Measurements from ENCODE around the gene NEURL3. TPM values are rescaled to one million over a fixed set of nuclear protein-coding genes. Genes with fewer than 3 reads are reported as not detected.

Gene NEURL3
- total RNA-seq, 1 donor, result not detected

GRCh38 chr2:96523659-96524481 is 18.7 kb upstream of the NEURL3 start:
- no peak overlapping the region for H3K27ac ChIP-seq (ENCODE audit: low read depth, low read length)
- peaks cover 16% of the 10 kb centered on the region for H3K27me3 ChIP-seq (ENCODE audit: insufficient read depth, low read length)
- peak; percentile 31 for DNase-seq (ENCODE audit: insufficient read length, low spot score, missing footprints)
- H3K9me3 ChIP-seq (ENCODE audit: low read depth, low read length), result no peaks in the 10 kb centered on the region
- H3K4me2 ChIP-seq (ENCODE audit: insufficient read depth, low read length), result peak overlapping the region; percentile 22
- TF ChIP-seq, protein P1, sequence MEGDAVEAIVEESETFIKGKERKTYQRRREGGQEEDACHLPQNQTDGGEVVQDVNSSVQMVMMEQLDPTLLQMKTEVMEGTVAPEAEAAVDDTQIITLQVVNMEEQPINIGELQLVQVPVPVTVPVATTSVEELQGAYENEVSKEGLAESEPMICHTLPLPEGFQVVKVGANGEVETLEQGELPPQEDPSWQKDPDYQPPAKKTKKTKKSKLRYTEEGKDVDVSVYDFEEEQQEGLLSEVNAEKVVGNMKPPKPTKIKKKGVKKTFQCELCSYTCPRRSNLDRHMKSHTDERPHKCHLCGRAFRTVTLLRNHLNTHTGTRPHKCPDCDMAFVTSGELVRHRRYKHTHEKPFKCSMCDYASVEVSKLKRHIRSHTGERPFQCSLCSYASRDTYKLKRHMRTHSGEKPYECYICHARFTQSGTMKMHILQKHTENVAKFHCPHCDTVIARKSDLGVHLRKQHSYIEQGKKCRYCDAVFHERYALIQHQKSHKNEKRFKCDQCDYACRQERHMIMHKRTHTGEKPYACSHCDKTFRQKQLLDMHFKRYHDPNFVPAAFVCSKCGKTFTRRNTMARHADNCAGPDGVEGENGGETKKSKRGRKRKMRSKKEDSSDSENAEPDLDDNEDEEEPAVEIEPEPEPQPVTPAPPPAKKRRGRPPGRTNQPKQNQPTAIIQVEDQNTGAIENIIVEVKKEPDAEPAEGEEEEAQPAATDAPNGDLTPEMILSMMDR (IDR thresholded peaks at IDR 0.05; ENCODE audit: extremely low read depth, low read depth, low read length), result no peak
- no peak overlapping the region for H2AFZ ChIP-seq (ENCODE audit: low read length)
- no peaks in the 10 kb centered on the region for H3K79me2 ChIP-seq (ENCODE audit: insufficient read depth, low read length)
- H3K36me3 ChIP-seq (ENCODE audit: insufficient read depth, low read length), result no peaks in the 10 kb centered on the region
- H3K4me1 ChIP-seq (ENCODE audit: insufficient read depth, low read length), result peaks cover 21% of the 10 kb centered on the region
- no peaks in the 10 kb centered on the region for H4K20me1 ChIP-seq (ENCODE audit: insufficient read depth, low read length)
- no peak overlapping the region for H3K4me3 ChIP-seq (ENCODE audit: insufficient read depth, low read length)

- Histone ChIP-seq H3K4me2 (ENCODE audit: insufficient read depth, low read length) (no peak overlapping the region), H4K20me1 (ENCODE audit: insufficient read depth, low read length) (no peaks in the 10 kb centered on the region), H3K9me3 (ENCODE audit: low read depth, low read length) (no peaks in the 10 kb centered on the region), H3K36me3 (ENCODE audit: insufficient read depth, low read length) (no peaks in the 10 kb centered on the region), H3K27me3 (ENCODE audit: insufficient read depth, low read length) (peaks cover 16% of the 10 kb centered on the region), H3K27ac (ENCODE audit: low read depth, low read length) (no peak overlapping the region), H2AFZ (ENCODE audit: low read length) (no peak overlapping the region), H3K4me1 (ENCODE audit: insufficient read depth, low read length) (peaks cover 9% of the 10 kb centered on the region), H3K4me3 (ENCODE audit: insufficient read depth, low read length) (no peak overlapping the region), H3K79me2 (ENCODE audit: insufficient read depth, low read length) (no peaks in the 10 kb centered on the region)
- TF ChIP-seq, protein P1 (IDR thresholded peaks at IDR 0.05; ENCODE audit: extremely low read depth, low read depth, low read length), result no peak
- DNase-seq (ENCODE audit: insufficient read length, low spot score, missing footprints), result no peak
Measured at GRCh38 chr2:96522304-96523203, 17.4 kb upstream of the NEURL3 start.

- H3K4me2 ChIP-seq (ENCODE audit: insufficient read depth, low read length), result no peak overlapping the region
- no peak overlapping the region for H3K27ac ChIP-seq (ENCODE audit: low read depth, low read length)
- no peaks in the 10 kb centered on the region for H4K20me1 ChIP-seq (ENCODE audit: insufficient read depth, low read length)
- H2AFZ ChIP-seq (ENCODE audit: low read length), result no peak overlapping the region
- H3K4me1 ChIP-seq (ENCODE audit: insufficient read depth, low read length), result peaks cover 5% of the 10 kb centered on the region
- no peak for DNase-seq (ENCODE audit: insufficient read length, low spot score, missing footprints)
- H3K9me3 ChIP-seq (ENCODE audit: low read depth, low read length), result no peaks in the 10 kb centered on the region
- no peaks in the 10 kb centered on the region for H3K79me2 ChIP-seq (ENCODE audit: insufficient read depth, low read length)
- no peak overlapping the region for H3K4me3 ChIP-seq (ENCODE audit: insufficient read depth, low read length)
- H3K36me3 ChIP-seq (ENCODE audit: insufficient read depth, low read length), result no peaks in the 10 kb centered on the region
- TF ChIP-seq, protein P1 (IDR thresholded peaks at IDR 0.05; ENCODE audit: extremely low read depth, low read depth, low read length), result no peak
- H3K27me3 ChIP-seq (ENCODE audit: insufficient read depth, low read length), result peaks cover 12% of the 10 kb centered on the region
Measured at GRCh38 chr2:96521219-96521618, 16.1 kb upstream of the NEURL3 start.

GRCh38 chr2:96520697-96521096 is 15.5 kb upstream of the NEURL3 start:
- H4K20me1 ChIP-seq (ENCODE audit: insufficient read depth, low read length), result no peaks in the 10 kb centered on the region
- H3K4me3 ChIP-seq (ENCODE audit: insufficient read depth, low read length), result no peak overlapping the region
- H2AFZ ChIP-seq (ENCODE audit: low read length), result no peak overlapping the region
- no peaks in the 10 kb centered on the region for H3K36me3 ChIP-seq (ENCODE audit: insufficient read depth, low read length)
- TF ChIP-seq, protein P1 (IDR thresholded peaks at IDR 0.05; ENCODE audit: extremely low read depth, low read depth, low read length), result no peak
- no peak overlapping the region for H3K27ac ChIP-seq (ENCODE audit: low read depth, low read length)
- no peak overlapping the region for H3K4me2 ChIP-seq (ENCODE audit: insufficient read depth, low read length)
- peaks cover 5% of the 10 kb centered on the region for H3K4me1 ChIP-seq (ENCODE audit: insufficient read depth, low read length)
- H3K79me2 ChIP-seq (ENCODE audit: insufficient read depth, low read length), result no peaks in the 10 kb centered on the region
- no peak for DNase-seq (ENCODE audit: insufficient read length, low spot score, missing footprints)
- no peaks in the 10 kb centered on the region for H3K9me3 ChIP-seq (ENCODE audit: low read depth, low read length)
- peaks cover 9% of the 10 kb centered on the region for H3K27me3 ChIP-seq (ENCODE audit: insufficient read depth, low read length)
